ENCODE results near the gene PRSS57.
"Not testable (repeated sequence)": the region's sequence is repeated elsewhere in the genome, so short reads cannot be mapped to it uniquely, and the experiment has no call there.

Gene PRSS57

DNA sequence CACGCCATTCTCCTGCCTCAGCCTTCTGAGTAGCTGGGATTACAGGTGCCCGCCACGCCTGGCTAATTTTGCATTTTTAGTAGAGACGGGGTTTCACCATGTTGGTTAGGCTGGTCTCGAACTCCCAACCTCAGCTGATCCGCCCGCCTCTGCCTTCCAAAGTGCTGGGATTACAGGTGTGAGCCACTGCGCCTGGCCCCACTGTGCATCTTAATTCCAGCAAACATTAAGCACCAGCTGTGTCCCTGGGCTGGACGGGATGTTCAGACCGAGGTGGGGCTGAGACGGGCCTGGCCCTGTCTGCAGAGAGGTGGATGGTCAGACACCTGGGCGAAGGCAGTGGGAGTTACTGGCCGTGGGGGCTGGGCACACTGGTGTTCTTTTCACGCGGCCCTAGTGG lies 34.3 kb upstream of the PRSS57 start:
- not testable (repeated sequence) for H3K4me1 Mint-ChIP-seq (ENCODE audit: low read depth); H3K4me3 Mint-ChIP-seq; H3K27me3 Mint-ChIP-seq; H3K36me3 Mint-ChIP-seq (ENCODE audit: low read depth); H3K27ac Mint-ChIP-seq; H3K9me3 Mint-ChIP-seq

GRCh38 chr19:728011-728410 lies 32.8 kb upstream of the PRSS57 start:
- no peaks in the 10 kb centered on the region for H3K9me3 Mint-ChIP-seq
- H3K27ac Mint-ChIP-seq = no peak overlapping the region
- no peaks in the 10 kb centered on the region for H3K36me3 Mint-ChIP-seq (ENCODE audit: low read depth)
- no peak overlapping the region for H3K4me3 Mint-ChIP-seq
- peaks cover under 1% of the 10 kb centered on the region for H3K4me1 Mint-ChIP-seq (ENCODE audit: low read depth)
- no peaks in the 10 kb centered on the region for H3K27me3 Mint-ChIP-seq

- Mint-ChIP-seq H3K36me3 (ENCODE audit: low read depth) (no peaks in the 10 kb centered on the region), H3K9me3 (no peaks in the 10 kb centered on the region), H3K4me1 (ENCODE audit: low read depth) (no peaks in the 10 kb centered on the region), H3K27ac (no peak overlapping the region), H3K27me3 (no peaks in the 10 kb centered on the region), H3K4me3 (no peak overlapping the region)
These were observed 32.0 kb upstream of the PRSS57 start for GRCh38 chr19:726993-727956.

GRCh38 chr19:725461-726089 lies 30.3 kb upstream of the PRSS57 start:
- Mint-ChIP-seq H3K4me1 (ENCODE audit: low read depth) (no peaks in the 10 kb centered on the region), H3K9me3 (no peaks in the 10 kb centered on the region), H3K4me3 (no peak overlapping the region), H3K36me3 (ENCODE audit: low read depth) (no peaks in the 10 kb centered on the region), H3K27ac (no peak overlapping the region), H3K27me3 (peaks cover 3% of the 10 kb centered on the region)

- Mint-ChIP-seq H3K4me3 (no peak overlapping the region), H3K9me3 (no peaks in the 10 kb centered on the region), H3K36me3 (ENCODE audit: low read depth) (no peaks in the 10 kb centered on the region), H3K4me1 (ENCODE audit: low read depth) (no peaks in the 10 kb centered on the region), H3K27me3 (peaks cover 3% of the 10 kb centered on the region), H3K27ac (no peak overlapping the region)
These were observed 28.5 kb upstream of the PRSS57 start for GRCh38 chr19:723714-724113.

DNA sequence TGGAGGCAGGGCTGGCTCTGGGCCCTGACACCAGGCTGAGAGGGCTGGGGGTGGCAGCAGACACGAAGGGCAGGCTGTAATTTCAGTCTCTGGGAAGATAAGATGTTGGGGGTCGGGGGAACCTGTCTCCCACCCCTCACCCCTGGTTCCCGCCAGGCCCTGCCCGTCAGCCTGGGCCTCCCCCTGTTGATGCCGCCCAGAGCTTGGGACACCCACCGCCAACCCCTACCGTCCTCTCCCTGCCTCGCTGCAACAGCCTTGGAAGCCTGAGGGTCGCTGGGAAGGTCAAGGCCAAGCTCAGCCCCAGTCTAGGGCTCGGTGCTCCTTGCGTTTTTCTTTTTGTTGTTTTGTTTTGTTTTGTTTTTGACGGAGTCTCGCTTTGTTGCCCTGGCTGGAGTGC lies 28.0 kb upstream of the PRSS57 start:
- H3K9me3 Mint-ChIP-seq = no peaks in the 10 kb centered on the region
- no peaks in the 10 kb centered on the region for H3K4me1 Mint-ChIP-seq (ENCODE audit: low read depth)
- no peaks in the 10 kb centered on the region for H3K36me3 Mint-ChIP-seq (ENCODE audit: low read depth)
- H3K4me3 Mint-ChIP-seq = no peak overlapping the region
- no peak overlapping the region for H3K27ac Mint-ChIP-seq
- peaks cover 7% of the 10 kb centered on the region for H3K27me3 Mint-ChIP-seq

- H3K9me3 Mint-ChIP-seq = no peaks in the 10 kb centered on the region
- no peak overlapping the region for H3K4me3 Mint-ChIP-seq
- no peaks in the 10 kb centered on the region for H3K36me3 Mint-ChIP-seq (ENCODE audit: low read depth)
- no peaks in the 10 kb centered on the region for H3K4me1 Mint-ChIP-seq (ENCODE audit: low read depth)
- peaks cover 12% of the 10 kb centered on the region for H3K27me3 Mint-ChIP-seq
- no peak overlapping the region for H3K27ac Mint-ChIP-seq
These were observed 27.4 kb upstream of the PRSS57 start for GRCh38 chr19:722553-723101.

DNA sequence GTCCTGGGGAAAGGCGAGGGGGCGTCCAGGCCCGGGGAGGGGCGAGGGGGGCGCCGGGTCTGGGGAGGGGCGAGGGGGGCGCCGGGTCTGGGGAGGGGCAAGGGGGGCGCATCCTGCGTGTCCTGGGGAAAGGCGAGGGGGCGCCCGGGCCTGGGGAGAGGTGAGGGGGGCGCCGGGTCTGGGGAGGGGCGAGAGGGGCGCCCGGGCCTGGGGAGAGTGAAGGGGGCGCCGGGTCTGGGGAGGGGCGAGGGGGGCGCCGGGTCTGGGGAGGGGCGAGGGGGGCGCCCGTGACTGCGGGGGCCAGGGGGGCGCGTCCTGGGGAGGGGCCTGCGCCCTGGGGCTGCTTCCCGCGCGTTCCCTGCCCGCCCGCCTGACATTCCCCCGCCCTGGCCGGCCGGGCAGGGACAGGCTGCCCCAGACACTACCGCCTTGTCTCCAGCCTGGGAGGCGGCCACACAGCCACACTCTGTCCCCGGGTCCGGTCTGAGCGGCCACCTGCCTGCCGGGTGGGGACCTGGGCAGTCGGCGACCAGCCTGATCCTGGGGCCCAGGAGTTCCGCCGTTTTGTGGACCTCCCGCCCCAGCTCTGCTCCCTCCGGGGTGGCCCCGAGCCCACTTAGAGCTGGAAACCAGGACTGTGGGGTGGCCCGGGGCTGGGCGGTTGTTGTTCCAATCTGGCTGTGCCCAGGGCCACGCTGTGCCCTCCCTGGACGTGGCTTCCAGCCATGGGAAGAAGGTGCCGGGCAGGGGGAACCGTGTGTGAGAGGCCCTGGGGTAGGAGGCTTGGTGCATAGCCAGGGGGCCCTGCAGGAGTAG lies 25.3 kb upstream of the PRSS57 start:
- no peaks in the 10 kb centered on the region for H3K4me1 Mint-ChIP-seq (ENCODE audit: low read depth)
- peaks cover 4% of the 10 kb centered on the region for H3K9me3 Mint-ChIP-seq
- H3K4me3 Mint-ChIP-seq = no peak overlapping the region
- H3K27me3 Mint-ChIP-seq = peaks cover 18% of the 10 kb centered on the region
- H3K36me3 Mint-ChIP-seq (ENCODE audit: low read depth) = no peaks in the 10 kb centered on the region
- H3K27ac Mint-ChIP-seq = no peak overlapping the region

GRCh38 chr19:719636-720344 lies 24.5 kb upstream of the PRSS57 start:
- Mint-ChIP-seq H3K27me3 (peaks cover 22% of the 10 kb centered on the region), H3K4me1 (ENCODE audit: low read depth) (no peaks in the 10 kb centered on the region), H3K27ac (no peak overlapping the region), H3K4me3 (no peak overlapping the region), H3K36me3 (ENCODE audit: low read depth) (no peaks in the 10 kb centered on the region), H3K9me3 (peaks cover 8% of the 10 kb centered on the region)

DNA sequence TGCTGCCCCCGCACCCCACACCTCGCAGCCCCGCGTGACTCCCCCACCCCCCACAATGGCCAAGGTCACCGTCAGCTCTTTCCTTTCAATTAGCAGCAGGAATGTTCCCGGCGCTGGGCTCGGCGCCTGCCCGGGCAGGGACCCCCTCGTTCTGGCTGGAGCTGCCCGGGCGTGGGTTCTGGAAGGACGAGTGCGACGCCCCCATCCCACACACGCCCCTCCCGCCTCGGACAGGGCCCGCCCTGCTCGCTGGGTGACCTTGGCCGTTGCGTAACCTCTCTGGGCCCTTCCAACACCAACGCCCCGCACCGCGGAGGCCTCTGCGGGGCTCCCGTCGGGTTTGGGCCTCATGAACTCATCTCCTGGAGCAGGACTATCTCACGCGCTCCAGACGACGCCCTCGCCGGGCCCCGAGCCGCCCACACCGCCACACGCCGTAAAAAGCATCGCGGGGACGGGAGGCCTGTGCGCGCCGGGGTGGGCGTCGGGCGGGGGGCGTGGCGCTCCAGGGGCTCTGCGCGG lies 23.8 kb upstream of the PRSS57 start:
- H3K4me1 Mint-ChIP-seq (ENCODE audit: low read depth) = no peaks in the 10 kb centered on the region
- peaks cover 22% of the 10 kb centered on the region for H3K27me3 Mint-ChIP-seq
- H3K9me3 Mint-ChIP-seq = peaks cover 8% of the 10 kb centered on the region
- H3K4me3 Mint-ChIP-seq = no peak overlapping the region
- H3K36me3 Mint-ChIP-seq (ENCODE audit: low read depth) = no peaks in the 10 kb centered on the region
- no peak overlapping the region for H3K27ac Mint-ChIP-seq

DNA sequence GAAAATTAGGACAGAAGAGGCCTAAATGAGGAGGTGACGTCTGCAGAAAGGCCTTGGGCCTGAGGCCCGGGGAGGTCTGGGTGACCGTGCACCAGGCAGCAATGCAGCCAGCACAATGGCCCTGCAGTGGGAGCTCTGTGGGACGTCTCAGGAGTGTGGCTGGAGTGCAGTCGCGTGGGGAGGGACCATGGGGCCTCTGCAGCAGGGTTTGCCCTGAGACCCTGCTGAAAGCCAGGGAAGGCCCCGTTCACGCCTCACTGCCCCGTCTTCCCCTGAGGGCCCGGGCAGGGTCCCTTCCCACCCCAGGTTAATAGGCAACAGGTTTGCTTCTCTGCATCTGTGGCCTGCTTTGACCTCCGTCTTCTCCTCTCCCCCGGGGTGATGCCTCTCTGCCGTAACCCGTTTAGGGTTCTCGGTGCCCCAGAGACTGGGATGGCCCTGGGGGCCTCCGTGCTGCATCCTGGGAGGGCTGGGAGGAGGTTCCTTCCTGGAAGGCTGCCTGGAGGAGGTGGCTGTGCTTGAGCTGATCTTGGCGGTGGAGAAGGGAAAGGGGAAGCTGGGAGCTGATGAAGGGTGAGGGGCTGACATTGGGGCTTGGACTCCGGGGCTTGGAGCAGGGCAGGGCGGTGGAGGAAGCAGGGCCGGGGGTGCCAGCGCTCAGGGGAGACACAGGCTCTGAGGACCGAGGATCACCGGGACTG lies 23.1 kb upstream of the PRSS57 start:
- H3K36me3 Mint-ChIP-seq (ENCODE audit: low read depth) = no peaks in the 10 kb centered on the region

GRCh38 chr19:715347-715746 lies 20.1 kb upstream of the PRSS57 start:
- Mint-ChIP-seq H3K27ac (no peak overlapping the region), H3K36me3 (ENCODE audit: low read depth) (no peaks in the 10 kb centered on the region), H3K4me1 (ENCODE audit: low read depth) (no peaks in the 10 kb centered on the region), H3K27me3 (peaks cover 30% of the 10 kb centered on the region), H3K4me3 (no peak overlapping the region), H3K9me3 (peaks cover 8% of the 10 kb centered on the region)

More for the DNA sequence above, 23.1 kb upstream of the PRSS57 start:
- no peak overlapping the region for H3K4me3 Mint-ChIP-seq
- H3K9me3 Mint-ChIP-seq = peaks cover 8% of the 10 kb centered on the region
- H3K27ac Mint-ChIP-seq = no peak overlapping the region
- no peaks in the 10 kb centered on the region for H3K4me1 Mint-ChIP-seq (ENCODE audit: low read depth)
- peaks cover 22% of the 10 kb centered on the region for H3K27me3 Mint-ChIP-seq

GRCh38 chr19:711254-711653 lies 16.0 kb upstream of the PRSS57 start:
- H3K36me3 Mint-ChIP-seq (ENCODE audit: low read depth) = no peaks in the 10 kb centered on the region
- no peak overlapping the region for H3K27ac Mint-ChIP-seq
- peaks cover 31% of the 10 kb centered on the region for H3K27me3 Mint-ChIP-seq
- no peak overlapping the region for H3K4me3 Mint-ChIP-seq
- H3K4me1 Mint-ChIP-seq (ENCODE audit: low read depth) = peaks cover 3% of the 10 kb centered on the region
- H3K9me3 Mint-ChIP-seq = peaks cover 8% of the 10 kb centered on the region
